Liver (tissue), 3 donors: Measurements from ENCODE around the gene KRT6B.

Experiments
- CTCF ChIP-seq: fragments of 150-350 bp; IDR thresholded peaks from 2 replicates; pipeline ENCODE4 v1.5.1; 2017; ENCODE audit warnings: improper control_type of control experiment, low read depth, low read length; ENCODE audit not compliant: missing input control
- GABPA ChIP-seq, 2 donors: IDR thresholded peaks in 1 of 2; conservative IDR thresholded peaks in 1 of 2; 2 replicates each; pipeline ENCODE4 v1.6.1; 2016; ENCODE audit warnings: antibody characterized with exemption in 2 of 2, mild to moderate bottlenecking in 1 of 2, moderate library complexity in 1 of 2
- JUND ChIP-seq, 2 donors: IDR thresholded peaks; 2 replicates each; pipeline ENCODE4 v1.6.1; 2016; ENCODE audit warnings: antibody characterized with exemption in 2 of 2
- RAD21 ChIP-seq, 2 donors: IDR thresholded peaks; 2 replicates each; pipeline ENCODE4 v1.6.1; 2016; ENCODE audit warnings: antibody characterized with exemption in 2 of 2, mild to moderate bottlenecking in 2 of 2
- REST ChIP-seq: IDR thresholded peaks from 2 replicates; pipeline ENCODE4 v1.6.1; 2016; ENCODE audit warnings: antibody characterized with exemption, mild to moderate bottlenecking
- YY1 ChIP-seq: IDR thresholded peaks from 2 replicates; pipeline ENCODE4 v1.6.1; 2016; ENCODE audit warnings: antibody characterized with exemption, mild to moderate bottlenecking
- donor health status: healthy.
- donor health status: healthy.

- TF ChIP-seq CTCF (no peak), JUND (IDR thresholded peaks at IDR 0.05) (no peak), GABPA (IDR thresholded peaks at IDR 0.05 in 1 of 2, conservative IDR thresholded peaks at IDR 0.05 in 1 of 2) (no peak), RAD21 (IDR thresholded peaks at IDR 0.05) (no peak), REST (no peak), YY1 (no peak)
These were observed 33.3 kb downstream of the KRT6B start for GRCh38 chr12:52418576-52419110.
